Activated naive CD8-positive, alpha-beta T cell treated with anti-CD3 and anti-CD28 coated beads, Interleukin-2, amount 50 U/mL, for 24 hours (primary cell): ENCODE measurements around the gene MAN2B1.
A peak's percentile ranks its signal among the peaks of the same experiment; 100 is the strongest.
"Not testable (repeated sequence)": the region's sequence is repeated elsewhere in the genome, so short reads cannot be mapped to it uniquely, and the experiment has no call there.

Experiments used
- ATAC-seq: fragments of 150-1000 bp; cut with Tn5 transposase; one replicate; pipeline ENCODE4 v1.10.0; 2021
- DNase-seq: peaks from one replicate; pipeline ENCODE4 v3.0.0; 2021
- H3K27ac Mint-ChIP-seq: one replicate; pipeline ENCODE4 v1.8.0; 2021; ENCODE audit warnings: mild to moderate bottlenecking, mixed read lengths
- H3K27me3 Mint-ChIP-seq: one replicate; pipeline ENCODE4 v1.8.0; 2021; ENCODE audit warnings: mixed read lengths
- H3K36me3 Mint-ChIP-seq: one replicate; pipeline ENCODE4 v1.8.0; 2021; ENCODE audit warnings: low read depth, mixed read lengths
- H3K4me1 Mint-ChIP-seq: one replicate; pipeline ENCODE4 v1.8.0; 2021; ENCODE audit warnings: mixed read lengths
- H3K4me3 Mint-ChIP-seq: one replicate; pipeline ENCODE4 v1.8.0; 2021; ENCODE audit warnings: mild to moderate bottlenecking, moderate library complexity, mixed read lengths
- H3K9me3 Mint-ChIP-seq: one replicate; pipeline ENCODE4 v1.8.0; 2021; ENCODE audit warnings: mixed read lengths

Gene MAN2B1

DNA sequence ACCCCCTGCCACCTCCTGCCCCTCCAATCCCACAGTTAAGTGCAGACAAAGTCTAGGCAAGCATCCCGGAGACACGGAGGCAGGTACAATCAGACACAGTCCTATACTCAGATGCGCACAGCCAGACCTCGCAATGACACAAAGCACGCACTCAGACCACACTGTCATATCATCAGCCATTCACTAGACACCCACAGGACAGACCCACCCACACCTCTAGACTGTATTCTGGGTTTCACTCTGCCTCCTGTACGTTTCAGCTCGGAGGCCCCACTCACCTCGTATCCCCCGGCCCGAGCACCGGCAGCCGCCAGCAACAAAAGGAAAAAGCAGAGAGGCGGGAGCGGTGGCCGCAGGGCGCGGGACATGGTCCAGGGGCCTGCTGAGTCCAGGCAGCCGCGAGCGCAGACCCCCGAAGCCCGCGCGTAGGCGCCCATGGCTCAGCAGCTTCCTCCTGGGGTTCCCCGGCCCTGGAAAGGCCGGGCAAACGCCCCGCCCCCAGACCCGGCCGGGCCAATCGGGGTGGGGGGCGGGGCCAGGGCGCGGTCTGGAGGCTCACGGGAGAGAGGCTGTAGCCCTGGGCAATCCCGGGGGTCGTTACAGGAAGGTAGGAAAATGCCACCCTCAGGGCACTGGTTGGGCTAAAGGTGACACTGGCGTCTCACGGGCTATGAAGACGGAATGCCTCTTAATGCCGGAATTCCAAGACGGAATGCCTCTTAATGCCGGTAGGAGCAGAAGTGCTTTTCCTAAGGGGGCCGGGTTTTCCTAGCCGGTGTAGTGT, at the start of gene MAN2B1, which contains the start of gene WDR83:
MAN2B1 (minus strand) TSS at position 478 of the 784 bp plus-strand sequence; CDS start at position 437, 41 bp downstream.
WDR83 (plus strand) TSS at position 543 of the 784 bp plus-strand sequence. CDS start 2,984 bp downstream, outside the sequence.
- peaks cover 52% of the 10 kb centered on the region for H3K4me1 Mint-ChIP-seq
- H3K27ac Mint-ChIP-seq = peak within 1 kb of the TSS; percentile 96

DNA sequence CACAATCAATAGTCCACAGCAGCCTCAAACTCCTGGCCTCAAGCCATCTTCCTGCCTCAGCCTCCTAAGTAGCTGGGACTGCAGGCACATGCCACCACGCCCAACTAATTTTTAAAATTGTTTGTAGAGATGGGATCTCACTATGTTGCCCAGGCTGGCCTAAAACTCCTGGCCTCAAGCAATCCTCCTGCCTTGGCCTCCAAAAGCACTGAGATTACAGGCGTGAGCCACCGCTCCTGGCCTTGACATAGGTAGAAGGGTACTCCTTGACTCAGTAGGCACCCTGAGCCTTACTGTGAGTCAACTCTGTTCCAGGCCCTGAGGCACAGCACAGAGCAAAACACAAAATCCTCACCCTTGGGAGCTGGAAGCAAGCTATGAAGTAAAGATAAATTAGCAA, 49.4 kb upstream of the MAN2B1 start:
- Mint-ChIP-seq H3K9me3 (no peaks in the 10 kb centered on the region), H3K27ac (peak overlapping the region; percentile 11), H3K36me3 (peaks cover 59% of the 10 kb centered on the region), H3K4me1 (peaks cover 23% of the 10 kb centered on the region), H3K4me3 (no peak overlapping the region), H3K27me3 (no peaks in the 10 kb centered on the region)
- DNase-seq = no peak
- no peak for ATAC-seq

More for the DNA sequence above, at the start of gene MAN2B1, which contains the start of gene WDR83:
- Mint-ChIP-seq H3K9me3 (no peaks in the 10 kb centered on the region), H3K4me3 (peak within 1 kb of the TSS; percentile 96), H3K36me3 (peaks cover 25% of the 10 kb centered on the region), H3K27me3 (no peaks in the 10 kb centered on the region)
- DNase-seq (peak; percentile 88), ATAC-seq (peak; percentile 73)

DNA sequence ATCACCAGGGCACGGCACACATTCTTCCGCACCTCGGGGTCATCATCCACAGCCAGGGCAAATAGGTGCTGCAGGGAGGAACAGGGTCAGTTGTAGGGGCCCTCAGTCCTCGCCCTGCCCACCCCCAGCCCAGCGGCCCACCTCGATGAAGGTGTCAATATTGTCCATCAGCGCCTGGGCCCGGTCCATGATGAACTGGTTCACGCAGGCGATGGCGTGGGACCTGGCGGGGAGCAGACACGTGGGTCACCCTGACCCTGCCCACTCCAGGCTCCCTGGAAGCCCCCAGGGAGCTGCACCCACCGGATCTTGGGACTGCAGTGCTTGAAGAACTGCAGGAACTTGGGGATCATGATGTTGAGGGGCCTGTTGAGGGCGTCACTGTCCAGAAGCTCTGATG, 48.6 kb upstream of the MAN2B1 start:
- ATAC-seq = no peak
- H3K27ac Mint-ChIP-seq = no peak overlapping the region
- H3K36me3 Mint-ChIP-seq = peaks cover 61% of the 10 kb centered on the region
- no peak for DNase-seq
- no peak overlapping the region for H3K4me3 Mint-ChIP-seq
- H3K4me1 Mint-ChIP-seq = peaks cover 16% of the 10 kb centered on the region
- no peaks in the 10 kb centered on the region for H3K9me3 Mint-ChIP-seq
- H3K27me3 Mint-ChIP-seq = no peaks in the 10 kb centered on the region

DNA sequence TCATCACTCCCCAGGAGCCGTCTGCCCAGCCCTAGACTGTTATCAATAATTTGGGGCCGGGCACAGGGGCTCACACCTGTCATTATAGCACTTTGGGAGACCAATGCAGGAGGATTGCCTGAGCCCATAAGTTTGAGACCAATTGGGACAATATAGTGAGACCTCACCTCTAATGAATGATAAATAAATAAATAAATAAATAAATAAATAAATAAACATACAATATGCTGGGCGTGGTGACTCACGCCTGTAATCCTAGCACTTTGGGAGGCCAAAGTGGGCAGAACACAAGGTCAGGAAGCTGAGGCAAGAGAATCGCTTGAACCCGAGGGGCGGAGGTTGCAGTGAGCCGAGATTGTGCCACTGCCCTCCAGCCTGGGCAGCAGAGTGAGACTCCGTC, 46.8 kb upstream of the MAN2B1 start:
- not testable (repeated sequence) for DNase-seq, ATAC-seq, H3K9me3 Mint-ChIP-seq, H3K4me1 Mint-ChIP-seq, H3K27me3 Mint-ChIP-seq, H3K4me3 Mint-ChIP-seq, H3K27ac Mint-ChIP-seq
- H3K36me3 Mint-ChIP-seq = peaks cover 55% of the 10 kb centered on the region

DNA sequence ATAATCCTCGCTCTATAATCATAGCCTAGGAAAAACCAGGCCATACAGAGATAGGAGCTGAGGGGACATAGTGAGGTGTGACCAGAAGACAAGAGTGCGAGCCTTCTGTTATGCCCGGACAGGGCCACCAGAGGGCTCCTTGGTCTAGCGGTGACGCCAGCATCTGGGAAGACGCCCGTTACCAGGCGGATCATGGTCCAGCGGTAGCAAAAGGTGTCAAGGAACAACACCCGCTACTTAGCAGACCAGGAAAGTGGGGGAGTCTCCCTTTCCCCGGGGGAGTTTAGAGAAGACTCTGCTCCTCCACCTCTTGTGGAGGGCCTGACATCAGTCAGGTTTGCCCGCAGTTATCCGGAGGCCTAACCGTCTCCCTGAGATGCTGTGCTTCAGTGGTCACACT, 45.5 kb upstream of the MAN2B1 start:
- not testable (repeated sequence) for H3K27ac Mint-ChIP-seq, ATAC-seq, H3K27me3 Mint-ChIP-seq, H3K9me3 Mint-ChIP-seq, H3K4me3 Mint-ChIP-seq, H3K4me1 Mint-ChIP-seq, DNase-seq
- peaks cover 57% of the 10 kb centered on the region for H3K36me3 Mint-ChIP-seq

DNA sequence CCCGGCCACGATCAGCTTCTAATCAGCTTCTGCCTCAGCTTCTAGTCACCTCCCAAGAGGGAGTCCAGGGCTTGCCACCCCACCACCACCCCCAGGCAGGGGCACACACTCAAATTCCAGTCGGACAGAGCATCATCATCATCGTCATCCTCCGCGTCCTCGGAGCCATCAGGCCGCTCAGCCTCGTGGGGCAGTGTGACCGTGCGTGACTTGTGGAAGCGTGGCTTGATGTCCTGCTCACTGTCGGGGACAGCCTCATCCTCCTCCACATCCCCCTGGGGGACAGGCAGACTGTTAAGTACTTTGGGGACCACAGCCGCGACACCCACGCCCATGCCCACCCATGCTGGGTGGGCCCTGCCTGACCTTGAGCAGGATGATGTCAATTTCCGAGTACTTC, 44.6 kb upstream of the MAN2B1 start:
- Mint-ChIP-seq H3K27me3 (no peaks in the 10 kb centered on the region), H3K27ac (no peak overlapping the region), H3K9me3 (no peaks in the 10 kb centered on the region), H3K4me3 (no peak overlapping the region), H3K4me1 (no peaks in the 10 kb centered on the region), H3K36me3 (peaks cover 59% of the 10 kb centered on the region)
- no peak for ATAC-seq
- no peak for DNase-seq

DNA sequence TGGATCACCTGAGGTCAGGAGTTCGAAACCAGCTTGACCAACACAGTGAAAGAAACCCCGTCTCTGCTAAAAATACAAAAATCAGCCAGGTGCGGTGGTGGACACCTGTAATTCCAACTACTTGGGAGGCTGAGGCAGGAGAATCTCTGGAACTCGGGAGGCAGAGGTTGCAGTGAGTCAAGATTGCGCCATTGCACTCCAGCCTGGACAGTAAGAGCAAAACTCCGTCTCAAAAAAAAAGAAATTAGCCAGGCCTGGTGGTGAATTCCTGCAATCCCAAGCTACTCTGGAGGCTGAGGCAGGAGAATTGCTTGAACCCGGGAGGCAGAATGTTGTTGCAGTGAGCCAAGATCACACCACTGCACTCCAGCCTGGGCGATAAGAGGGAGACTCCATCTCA, 42.1 kb upstream of the MAN2B1 start:
- no peak overlapping the region for H3K27ac Mint-ChIP-seq
- H3K9me3 Mint-ChIP-seq = no peaks in the 10 kb centered on the region
- H3K4me3 Mint-ChIP-seq = no peak overlapping the region
- DNase-seq (no peak), ATAC-seq (no peak)
- H3K27me3 Mint-ChIP-seq = no peaks in the 10 kb centered on the region
- H3K4me1 Mint-ChIP-seq = no peaks in the 10 kb centered on the region
- peaks cover 62% of the 10 kb centered on the region for H3K36me3 Mint-ChIP-seq

DNA sequence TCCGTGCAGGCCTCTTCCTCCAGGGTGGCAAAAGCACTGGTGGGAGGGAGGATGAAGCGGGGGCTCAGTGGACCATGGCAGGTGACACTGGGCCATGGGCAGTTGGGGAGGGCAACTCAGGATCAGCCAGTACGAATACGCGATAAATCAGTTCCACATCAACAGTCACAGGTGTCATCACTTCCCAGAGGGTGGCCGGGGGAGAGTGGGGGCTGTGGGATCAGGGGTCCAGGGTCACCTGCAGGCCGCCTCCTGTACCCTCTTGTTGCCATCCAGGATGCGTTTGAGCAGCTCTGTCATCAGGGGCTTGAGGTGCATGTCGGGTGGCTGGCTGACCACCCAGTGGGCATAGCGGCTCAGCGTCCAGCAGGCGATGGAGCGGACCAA, 39.8 kb upstream of the MAN2B1 start:
- ATAC-seq (no peak), DNase-seq (no peak)
- Mint-ChIP-seq H3K4me3 (no peak overlapping the region), H3K27ac (no peak overlapping the region), H3K27me3 (no peaks in the 10 kb centered on the region), H3K9me3 (no peaks in the 10 kb centered on the region), H3K36me3 (peaks cover 62% of the 10 kb centered on the region), H3K4me1 (no peaks in the 10 kb centered on the region)

DNA sequence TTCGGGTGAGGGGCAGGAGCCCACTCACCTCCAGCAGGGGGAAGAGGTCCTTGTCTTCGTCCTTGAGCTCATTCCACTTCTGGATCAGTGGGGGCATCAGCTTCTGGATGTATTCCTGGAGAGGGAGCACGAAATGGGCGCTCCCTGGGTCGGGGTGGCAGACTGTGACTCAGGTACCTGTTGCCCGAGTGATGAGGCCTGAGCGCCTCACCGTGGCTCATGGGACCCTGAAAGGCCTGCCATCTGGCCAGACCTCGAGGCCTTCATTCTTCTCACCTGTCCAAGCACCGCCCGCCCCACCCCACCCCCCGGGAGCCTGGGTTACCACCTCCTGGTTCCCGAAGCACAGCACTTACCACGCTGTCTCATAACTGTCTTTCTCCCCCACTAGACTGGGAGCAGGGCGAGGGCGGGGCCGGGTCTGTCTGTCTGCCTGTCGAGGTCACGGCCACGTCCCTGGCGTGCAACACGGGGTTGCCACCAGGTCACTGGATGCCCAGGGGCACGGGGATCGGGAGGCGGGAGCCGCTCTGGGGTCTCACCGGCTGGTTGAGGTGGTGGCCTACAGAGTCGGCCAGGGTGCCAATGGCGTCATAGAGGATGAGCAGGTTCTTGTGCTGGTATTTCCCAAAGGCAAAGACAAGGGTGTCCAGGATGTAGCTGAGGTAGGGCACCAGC, 39.3 kb upstream of the MAN2B1 start:
- DNase-seq = no peak
- no peaks in the 10 kb centered on the region for H3K9me3 Mint-ChIP-seq
- no peak for ATAC-seq
- no peaks in the 10 kb centered on the region for H3K4me1 Mint-ChIP-seq
- H3K36me3 Mint-ChIP-seq = peaks cover 59% of the 10 kb centered on the region
- peak overlapping the region; percentile 14 for H3K4me3 Mint-ChIP-seq
- H3K27ac Mint-ChIP-seq = no peak overlapping the region
- no peaks in the 10 kb centered on the region for H3K27me3 Mint-ChIP-seq

DNA sequence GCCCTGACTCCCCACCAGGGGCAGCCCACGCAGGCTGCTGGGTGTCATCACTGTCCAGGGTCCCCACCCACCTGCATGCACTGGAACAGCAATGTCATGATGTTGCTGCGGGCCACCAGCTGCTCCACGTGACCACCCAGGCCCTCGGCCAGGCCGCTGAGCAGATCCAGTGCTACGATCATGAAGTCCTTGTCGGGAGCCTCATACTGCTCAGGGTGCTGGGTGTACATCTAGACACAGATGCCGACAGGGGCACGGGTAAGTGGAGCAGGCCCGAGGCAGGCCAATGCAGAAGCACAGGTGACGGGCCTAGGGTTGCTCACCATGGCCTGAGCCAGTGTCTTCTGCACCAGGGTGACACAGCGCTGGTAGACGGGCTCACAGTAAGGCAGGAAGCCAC, 38.6 kb upstream of the MAN2B1 start:
- H3K4me3 Mint-ChIP-seq = no peak overlapping the region
- H3K27ac Mint-ChIP-seq = no peak overlapping the region
- no peaks in the 10 kb centered on the region for H3K9me3 Mint-ChIP-seq
- DNase-seq = no peak
- no peak for ATAC-seq
- H3K27me3 Mint-ChIP-seq = no peaks in the 10 kb centered on the region
- no peaks in the 10 kb centered on the region for H3K4me1 Mint-ChIP-seq
- H3K36me3 Mint-ChIP-seq = peaks cover 53% of the 10 kb centered on the region

DNA sequence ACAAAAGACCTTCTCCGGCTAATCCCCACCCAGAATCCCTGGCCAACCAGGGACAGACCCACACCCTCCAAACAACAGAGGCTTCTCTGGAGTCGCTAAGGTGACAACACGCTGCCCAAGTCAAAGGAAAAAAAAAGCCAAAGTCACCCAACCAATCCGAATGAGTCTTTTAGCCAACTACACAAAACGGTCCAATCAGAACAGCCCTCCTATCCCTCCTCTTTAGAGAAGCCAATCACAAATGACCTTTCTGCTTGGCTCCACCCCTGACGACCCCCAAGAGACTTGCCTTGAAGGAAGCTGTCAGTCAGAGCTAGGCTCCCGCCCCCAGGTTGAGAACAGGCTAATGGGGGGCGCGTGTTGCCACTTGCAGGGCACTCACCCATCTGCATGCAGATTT, 36.5 kb upstream of the MAN2B1 start:
- DNase-seq = peak; percentile 43
- Mint-ChIP-seq H3K36me3 (peaks cover 50% of the 10 kb centered on the region), H3K9me3 (no peaks in the 10 kb centered on the region), H3K27me3 (no peaks in the 10 kb centered on the region), H3K27ac (peak overlapping the region; percentile 49), H3K4me1 (peaks cover 4% of the 10 kb centered on the region), H3K4me3 (no peak overlapping the region)
- ATAC-seq = peak; percentile 67

DNA sequence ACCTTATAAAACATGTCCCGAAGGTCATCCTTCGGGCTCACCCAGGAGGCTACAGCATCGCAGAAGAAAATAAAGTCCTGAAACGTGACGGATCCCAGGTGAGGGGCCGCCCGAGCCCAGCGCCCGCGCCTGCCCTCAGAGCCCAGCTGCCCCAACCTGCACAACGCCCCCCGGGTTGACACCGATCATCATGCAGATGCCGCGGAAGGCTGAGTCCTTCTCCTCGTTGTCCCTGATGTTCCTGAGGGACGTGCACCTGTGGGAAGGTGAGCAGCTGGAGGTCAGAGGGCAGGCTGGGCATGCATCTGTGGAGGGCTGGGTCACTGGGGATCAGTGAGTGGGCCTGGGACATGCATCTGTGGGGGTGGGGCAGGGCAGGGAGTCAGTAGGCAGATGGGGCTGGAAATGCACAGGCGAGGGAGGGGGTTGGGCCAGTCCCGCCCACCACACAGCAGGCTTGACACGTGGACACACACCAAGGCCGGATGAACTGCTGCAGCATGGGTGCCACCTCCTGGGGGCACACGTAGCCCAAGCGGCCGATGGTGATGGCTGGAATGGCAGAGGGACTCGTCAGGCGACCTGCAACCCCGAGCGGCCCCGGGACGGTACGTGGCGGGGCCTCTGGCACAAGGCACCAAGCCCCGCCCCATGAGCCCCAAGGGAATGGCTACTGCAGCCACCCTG, 35.2 kb upstream of the MAN2B1 start:
- Mint-ChIP-seq H3K4me1 (peaks cover 9% of the 10 kb centered on the region), H3K9me3 (no peaks in the 10 kb centered on the region), H3K27me3 (no peaks in the 10 kb centered on the region), H3K36me3 (peaks cover 46% of the 10 kb centered on the region), H3K27ac (no peak overlapping the region), H3K4me3 (no peak overlapping the region)
- ATAC-seq (no peak), DNase-seq (no peak)

DNA sequence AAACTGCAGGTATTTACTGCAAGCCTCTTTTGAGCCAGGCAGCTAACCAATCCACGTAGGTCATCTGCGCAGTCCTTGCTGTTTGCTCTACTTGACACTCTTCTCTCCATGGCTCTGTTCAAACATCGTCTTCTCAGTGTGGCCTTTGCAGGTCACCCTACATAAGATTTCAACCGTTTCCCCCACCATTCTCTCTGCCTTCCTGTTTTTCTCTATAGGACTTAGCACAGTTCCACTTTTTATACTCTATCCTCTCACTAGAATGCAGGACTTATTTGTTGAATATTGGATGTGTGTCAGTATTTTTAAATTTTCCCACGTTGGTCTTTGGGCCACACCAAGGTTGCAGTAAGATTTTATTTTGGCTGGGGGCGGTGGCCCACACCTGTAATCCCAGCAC, 31.6 kb upstream of the MAN2B1 start:
- Mint-ChIP-seq H3K4me3 (peak overlapping the region; percentile 84), H3K27me3 (no peaks in the 10 kb centered on the region), H3K4me1 (peaks cover 13% of the 10 kb centered on the region), H3K36me3 (peaks cover 23% of the 10 kb centered on the region), H3K9me3 (no peaks in the 10 kb centered on the region), H3K27ac (no peak overlapping the region)
- DNase-seq (no peak), ATAC-seq (no peak)

DNA sequence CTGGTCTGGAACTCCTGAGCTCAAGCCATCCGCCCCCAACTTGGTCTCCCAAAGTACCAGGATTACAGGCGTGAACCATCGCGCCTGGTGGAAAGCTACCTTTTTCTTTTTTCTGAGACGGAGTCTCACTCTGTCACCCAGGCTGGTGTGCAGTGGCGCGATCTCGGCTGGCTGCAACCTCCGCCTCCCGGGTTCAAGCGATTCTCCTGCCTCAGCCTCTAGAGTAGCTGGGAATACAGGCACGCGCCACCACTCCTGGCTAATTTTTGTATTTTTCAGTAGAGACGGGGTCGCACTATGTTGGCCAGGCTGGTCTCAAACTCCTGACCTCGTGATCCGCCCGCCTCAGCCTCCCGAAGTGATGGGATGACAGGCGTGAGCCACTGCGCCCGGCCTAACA, 30.9 kb upstream of the MAN2B1 start:
- not testable (repeated sequence) for ATAC-seq, H3K27me3 Mint-ChIP-seq, DNase-seq, H3K9me3 Mint-ChIP-seq
- peaks cover 13% of the 10 kb centered on the region for H3K4me1 Mint-ChIP-seq
- peak overlapping the region; percentile 84 for H3K4me3 Mint-ChIP-seq
- H3K36me3 Mint-ChIP-seq = peaks cover 19% of the 10 kb centered on the region
- H3K27ac Mint-ChIP-seq = peak overlapping the region; percentile 88
